ENCODE results near the gene KCMF1. TPM values are rescaled to one million over a fixed set of nuclear protein-coding genes. Genes with fewer than 3 reads are reported as not detected.

Gene KCMF1
- 42.0 TPM for total RNA-seq

DNA sequence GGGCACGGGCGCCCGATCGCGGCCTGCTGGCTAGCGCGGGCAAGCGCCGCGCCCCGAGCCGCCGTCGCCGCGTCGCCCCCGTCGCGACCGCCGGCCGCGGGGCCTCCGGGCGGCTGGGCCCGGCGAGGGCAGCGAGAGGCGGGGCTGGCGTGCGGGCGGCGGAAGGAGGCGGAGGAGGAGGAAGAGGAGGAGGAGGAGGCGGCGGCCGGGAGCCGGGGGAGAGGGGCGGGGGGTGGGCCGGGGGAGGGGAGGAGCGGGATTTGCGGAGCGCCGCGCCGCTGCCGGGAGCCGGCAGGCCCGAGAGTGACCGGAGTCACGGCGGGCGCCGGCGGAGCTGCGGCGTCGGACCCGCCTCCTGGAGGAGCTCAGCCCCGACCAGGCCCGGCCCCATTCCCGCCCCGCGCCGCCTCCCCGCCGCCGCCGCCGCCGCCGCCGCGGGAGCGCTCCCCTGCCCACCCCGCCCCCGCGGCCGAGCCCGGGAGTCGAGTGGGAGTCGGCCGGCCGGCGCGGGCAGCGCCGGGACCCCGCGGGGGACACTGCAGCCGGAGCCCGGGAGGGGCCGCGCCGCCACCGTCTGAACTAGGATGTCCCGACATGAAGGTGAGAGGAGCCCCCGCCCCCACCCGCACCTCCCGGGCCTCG lies at the start of gene KCMF1:
Gene KCMF1 (plus strand): TSS at position 294 of the 642 bp plus-strand sequence. CDS start 291 bp downstream, at position 585.

Small RNA genes within 50 kb of the gene (small RNA-seq; reads per million reads assigned to genes)
- not detected for gene AC078974.1

Other genes starting within 250 kb of the KCMF1 start
- 2.5 TPM for gene TRABD2A, start 90.1 kb upstream of the KCMF1 start, total RNA-seq
- 3,724 TPM for gene TMSB10, start 65.5 kb upstream of the KCMF1 start, total RNA-seq
- gene TCF7L1, start 162.2 kb downstream of the KCMF1 start, total RNA-seq: 2.3 TPM